IMR-90 (cell line): ENCODE data around the gene ZACN. TPM values are rescaled to one million over a fixed set of nuclear protein-coding genes. Genes with fewer than 3 reads are reported as not detected.

Source experiments
- ATAC-seq: fragments of 200-7000 bp; cut with Tn5 transposase; 2 replicates; pipeline ENCODE4 v1.9.1; 2020; ENCODE audit warnings: low read depth, mild to moderate bottlenecking, moderate library complexity
- BruUV-seq: library from RNA; stranded (reverse); fragments of 400-500 nt; replicated peaks from 2 replicates; lab custom pipeline; 2021; lab: Mats Ljungman, UMichigan
- CTCF ChIA-PET: fragments of 300-600 bp; formaldehyde crosslinking; extraction: SDS; loops from one replicate; lab custom pipeline; 2021; ENCODE audit warnings: antibody characterized with exemption; lab: Yijun Ruan, JAX
- POLR2A ChIA-PET: fragments of 300-600 bp; sonication (Branson Sonifier 250); formaldehyde crosslinking; loops from one replicate; lab custom pipeline; 2022; ENCODE audit warnings: antibody characterized with exemption; ENCODE audit not compliant: unreplicated experiment; lab: Charles Lee
- DNase-seq: peaks from one replicate; pipeline ENCODE4 v3.0.0; 2013
- H2AFZ ChIP-seq: replicated peaks from 2 replicates; pipeline ENCODE3; 2013; ENCODE audit warnings: low read length, mild to moderate bottlenecking; ENCODE audit not compliant: poor library complexity
- H2AK5ac ChIP-seq: 2 replicates; pipeline ENCODE4 v1.6.1; 2013; ENCODE audit warnings: low read depth, low read length, inconsistent platforms
- H2AK9ac ChIP-seq: replicated peaks from 2 replicates; pipeline ENCODE3; 2013; ENCODE audit warnings: mild to moderate bottlenecking, low read depth, low read length, moderate library complexity; ENCODE audit not compliant: poor library complexity
- H2BK120ac ChIP-seq: 2 replicates; pipeline ENCODE4 v1.6.1; 2013; ENCODE audit warnings: low read depth, low read length, inconsistent platforms
- H2BK15ac ChIP-seq: 3 replicates; pipeline ENCODE4 v1.6.1; 2013; ENCODE audit warnings: low read depth, low read length, inconsistent platforms
- H2BK20ac ChIP-seq: 2 replicates; pipeline ENCODE4 v1.6.1; 2013; ENCODE audit warnings: low read depth, mild to moderate bottlenecking, inconsistent platforms, low read length, moderate library complexity
- H2BK5ac ChIP-seq: 2 replicates; pipeline ENCODE4 v1.6.1; 2013; ENCODE audit warnings: mild to moderate bottlenecking, low read depth, low read length, inconsistent platforms; ENCODE audit not compliant: poor library complexity, severe bottlenecking
- H3K14ac ChIP-seq: replicated peaks from 2 replicates; pipeline ENCODE4 v1.6.1; 2013; ENCODE audit warnings: low read depth, low read length, inconsistent platforms
- H3K18ac ChIP-seq: 2 replicates; pipeline ENCODE4 v1.6.1; 2013; ENCODE audit warnings: low read depth, low read length, control low read depth
- H3K23ac ChIP-seq: 2 replicates; pipeline ENCODE4 v1.6.1; 2013; ENCODE audit warnings: low read depth, low read length, inconsistent platforms
- H3K27ac ChIP-seq: 2 replicates; pipeline ENCODE4 v1.5.1; 2013; ENCODE audit warnings: mild to moderate bottlenecking, control low read depth, low read length; ENCODE audit not compliant: insufficient read depth
- H3K27me3 ChIP-seq: 2 replicates; pipeline ENCODE4 v1.6.1; 2013; ENCODE audit warnings: low read length; ENCODE audit not compliant: control insufficient read depth, insufficient read depth
- H3K36me3 ChIP-seq: 2 replicates; pipeline ENCODE4 v1.6.1; 2013; ENCODE audit warnings: low read length, mixed read lengths; ENCODE audit not compliant: control insufficient read depth, insufficient read depth
- H3K4ac ChIP-seq: 2 replicates; pipeline ENCODE4 v1.6.1; 2013; ENCODE audit warnings: low read depth, low read length, inconsistent platforms
- H3K4me1 ChIP-seq: 2 replicates; pipeline ENCODE4 v1.6.1; 2013; ENCODE audit warnings: low read length, mixed read lengths; ENCODE audit not compliant: control insufficient read depth, insufficient read depth
- H3K4me2 ChIP-seq: 2 replicates; pipeline ENCODE4 v1.6.1; 2013; ENCODE audit warnings: low read depth, mild to moderate bottlenecking, control low read depth, low read length, moderate library complexity
- H3K4me3 ChIP-seq: 2 replicates; pipeline ENCODE4 v1.5.1; 2013; ENCODE audit warnings: low read depth, mild to moderate bottlenecking, control low read depth, low read length, moderate library complexity; ENCODE audit not compliant: insufficient read depth
- H3K56ac ChIP-seq: 2 replicates; pipeline ENCODE4 v1.6.1; 2013; ENCODE audit warnings: low read length, inconsistent platforms; ENCODE audit not compliant: insufficient read depth; ENCODE audit errors: extremely low read depth
- H3K79me1 ChIP-seq, 2 experiments: 2 replicates each; pipeline ENCODE4 v1.6.1; 2013; ENCODE audit warnings: low read length in 2 of 2, inconsistent platforms in 1 of 2, low read depth in 1 of 2
- H3K9ac ChIP-seq: 2 replicates; pipeline ENCODE4 v1.6.1; 2013; ENCODE audit warnings: low read depth, low read length, control low read depth
- H3K9me1 ChIP-seq: 2 replicates; pipeline ENCODE4 v1.6.1; 2013; ENCODE audit warnings: low read length, inconsistent platforms; ENCODE audit not compliant: insufficient read depth
- H3K9me3 ChIP-seq: 2 replicates; pipeline ENCODE4 v1.6.1; 2013; ENCODE audit warnings: low read length; ENCODE audit not compliant: control insufficient read depth, insufficient read depth
- H4K20me1 ChIP-seq: 2 replicates; pipeline ENCODE4 v1.6.1; 2013; ENCODE audit warnings: low read length, inconsistent platforms; ENCODE audit not compliant: insufficient read depth
- H4K5ac ChIP-seq: 2 replicates; pipeline ENCODE4 v1.6.1; 2013; ENCODE audit warnings: mild to moderate bottlenecking, low read depth, low read length, control low read depth
- H4K8ac ChIP-seq, 2 experiments: 2 replicates each; pipeline ENCODE4 v1.6.1; 2013; ENCODE audit warnings: low read depth in 2 of 2, low read length in 2 of 2, control low read depth in 1 of 2, inconsistent platforms in 1 of 2
- H4K91ac ChIP-seq: 2 replicates; pipeline ENCODE4 v1.6.1; 2013; ENCODE audit warnings: low read depth, low read length, inconsistent platforms; ENCODE audit not compliant: insufficient read depth
- FOS ChIP-seq: fragments of 150-350 bp; IDR thresholded peaks from 2 replicates; pipeline ENCODE4 v1.6.1; 2016; ENCODE audit warnings: low read depth, low read length
- NFE2L2 ChIP-seq: fragments of 150-350 bp; IDR thresholded peaks from 2 replicates; pipeline ENCODE4 v1.6.1; 2016; ENCODE audit warnings: low read depth, mild to moderate bottlenecking, low read length
- WGBS, 2 experiments: methylation state at CpG; one replicate each; pipeline versions ENCODE4 v1.1.5 to v1.1.7; 2013; ENCODE audit warnings: missing lambda C conversion rate in 2 of 2; ENCODE audit not compliant: insufficient read length in 1 of 2; ENCODE audit errors: extremely low coverage in 2 of 2; 5-methylcytosine and 5-hydroxymethylcytosine counted together
- dilution Hi-C: fragments of 300-500 bp; cut with HindIII; formaldehyde crosslinking; loops from one replicate; pipeline ENCODE4 v1.14.3; 2018; ENCODE audit warnings: low sequenced_read_pairs; ENCODE audit not compliant: unreplicated experiment
- in situ Hi-C: fragments of 300-500 bp; cut with MboI; formaldehyde crosslinking; loops from 3 replicates; pipeline ENCODE4 v1.14.3; 2019; ENCODE audit warnings: low sequenced_read_pairs, inconsistent platforms, mixed read lengths
- intact Hi-C: fragments of 100-400 bp; cut with micrococcal nuclease; formaldehyde crosslinking; loops from 2 replicates; pipeline ENCODE4 v1.10.0; 2022
- polyA plus RNA-seq, 3 experiments: library from polyadenylated mRNA; depleted of rRNA; stranded (reverse); fragments of >200 nt; gene quantifications; 2 replicates each; pipeline ENCODE4 v1.2.3, GENCODE V29; 2012; ENCODE audit warnings: low replicate concordance in 1 of 3
- total RNA-seq: library from RNA; depleted of rRNA; stranded (reverse); fragments of >200 nt; gene quantifications from 2 replicates; pipeline ENCODE4 v1.2.3, GENCODE V29; 2012
- TF ChIP-seq, protein P1 (sequence below): conservative IDR thresholded peaks from 2 replicates; pipeline ENCODE4 v1.5.1; 2012; ENCODE audit warnings: mild to moderate bottlenecking, low read depth, low read length, improper control_type of control experiment

The ZACN gene
- total and polyA plus RNA-seq, 2 of the 4 experiments (the other 2 are of a cell fraction), result not detected

DNA sequence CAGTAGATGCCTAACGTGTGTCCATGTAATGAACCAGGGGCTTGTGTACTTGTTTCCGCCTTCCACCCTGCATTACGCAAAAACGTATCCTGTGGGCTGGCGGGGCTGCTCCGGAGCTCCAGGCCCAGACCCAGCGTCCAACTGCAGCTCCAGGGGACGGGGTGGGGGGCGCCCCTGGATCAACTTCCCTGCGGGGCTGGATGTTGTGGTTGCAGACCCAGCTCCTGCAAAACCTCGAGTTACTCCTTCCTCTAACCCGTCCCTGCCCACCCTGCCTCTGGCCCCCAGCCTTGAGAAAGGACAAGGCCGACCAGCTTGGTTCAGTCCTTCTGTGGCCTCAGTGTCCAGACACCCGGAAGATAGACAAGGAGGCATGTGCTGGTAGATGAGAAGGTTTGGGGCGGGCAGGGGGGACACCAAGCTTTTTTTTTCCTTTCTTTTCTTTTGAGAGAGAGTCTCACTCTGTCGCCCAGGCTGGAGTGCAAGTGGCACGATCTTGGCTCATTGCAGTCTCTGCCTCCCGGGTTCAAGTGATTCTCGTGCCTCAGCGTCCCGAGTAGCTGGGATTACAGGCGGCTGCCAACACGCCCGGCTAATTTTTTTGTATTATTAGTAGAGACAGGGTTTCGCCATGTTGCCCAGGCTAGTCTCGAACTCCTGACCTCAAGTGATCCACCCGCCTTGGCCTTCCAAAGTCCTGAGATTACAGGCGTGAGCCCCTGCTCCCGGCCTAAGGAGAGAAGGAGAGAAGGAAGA, 25.3 kb downstream of the ZACN start:
- H3K79me1 ChIP-seq, result peaks cover 16 to 34% of the 10 kb centered on the region in 2 experiments
- peaks cover 5% of the 10 kb centered on the region; the same call in 1 of the 2 replicates for H4K20me1 ChIP-seq
- H3K9ac ChIP-seq, result no peak overlapping the region
- intact Hi-C loops (no loop called here), in situ Hi-C loops (no loop called here), dilution Hi-C loops (no loop called here)
- ChIA-PET CTCF (interaction anchor here (0.6 to 1.0 kb wide), 2 partner anchors 17 to 175 kb away, joined by 3 read pairs; no protein-coding TSS in a partner anchor), POLR2A (interaction anchor here (0.6 kb wide), 1 partner anchor 9 kb away, joined by 4 read pairs; no protein-coding TSS in a partner anchor)
- no peak overlapping the region for H3K56ac ChIP-seq
- TF ChIP-seq NFE2L2, result no peak
- TF ChIP-seq, protein P1, sequence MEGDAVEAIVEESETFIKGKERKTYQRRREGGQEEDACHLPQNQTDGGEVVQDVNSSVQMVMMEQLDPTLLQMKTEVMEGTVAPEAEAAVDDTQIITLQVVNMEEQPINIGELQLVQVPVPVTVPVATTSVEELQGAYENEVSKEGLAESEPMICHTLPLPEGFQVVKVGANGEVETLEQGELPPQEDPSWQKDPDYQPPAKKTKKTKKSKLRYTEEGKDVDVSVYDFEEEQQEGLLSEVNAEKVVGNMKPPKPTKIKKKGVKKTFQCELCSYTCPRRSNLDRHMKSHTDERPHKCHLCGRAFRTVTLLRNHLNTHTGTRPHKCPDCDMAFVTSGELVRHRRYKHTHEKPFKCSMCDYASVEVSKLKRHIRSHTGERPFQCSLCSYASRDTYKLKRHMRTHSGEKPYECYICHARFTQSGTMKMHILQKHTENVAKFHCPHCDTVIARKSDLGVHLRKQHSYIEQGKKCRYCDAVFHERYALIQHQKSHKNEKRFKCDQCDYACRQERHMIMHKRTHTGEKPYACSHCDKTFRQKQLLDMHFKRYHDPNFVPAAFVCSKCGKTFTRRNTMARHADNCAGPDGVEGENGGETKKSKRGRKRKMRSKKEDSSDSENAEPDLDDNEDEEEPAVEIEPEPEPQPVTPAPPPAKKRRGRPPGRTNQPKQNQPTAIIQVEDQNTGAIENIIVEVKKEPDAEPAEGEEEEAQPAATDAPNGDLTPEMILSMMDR, result no peak
- TF ChIP-seq FOS, result no peak
- peak overlapping the region; percentile 98 for H2AFZ ChIP-seq
- peak overlapping the region; percentile 84 for H3K27ac ChIP-seq
- no peaks in the 10 kb centered on the region for H3K27me3 ChIP-seq
- peak overlapping the region; percentile 78; the same call in 1 of the 2 replicates for H3K4me3 ChIP-seq
- DNase-seq (no peak), ATAC-seq (no peak)
- peaks cover 10% of the 10 kb centered on the region for H3K9me1 ChIP-seq
- H3K14ac ChIP-seq, result peak overlapping the region; percentile 100
- H2BK120ac ChIP-seq, result peak overlapping the region; percentile 69; the same call in 1 of the 2 replicates
- peak overlapping the region; percentile 96 for H2AK9ac ChIP-seq
- peak overlapping the region; percentile 95 for H3K4me2 ChIP-seq
- H3K4me1 ChIP-seq, result peaks cover 8% of the 10 kb centered on the region; the same call in 1 of the 2 replicates
- WGBS, 2 experiments, result 96% methylated on average over 5 of the region's 29 CpGs; no CpG with 5 or more reads in 1 of the 2 experiments
- BruUV-seq, result no TSS peak
- H2BK5ac ChIP-seq, result peak overlapping the region; percentile 86
- peak overlapping the region; percentile 99 for H4K5ac ChIP-seq
- H3K4ac ChIP-seq, result peak overlapping the region; percentile 98
- peak overlapping the region; percentile 89 for H3K18ac ChIP-seq
- H3K9me3 ChIP-seq, result no peaks in the 10 kb centered on the region
- H4K8ac ChIP-seq, result peak overlapping the region; percentile 98 to 100
- H3K23ac ChIP-seq, result peak overlapping the region; percentile 100
- peak overlapping the region; percentile 43; the same call in 1 of the 3 replicates for H2BK15ac ChIP-seq
- peak overlapping the region; percentile 97 for H4K91ac ChIP-seq
- 0 out of 2 replicates have a peak overlapping the region, but pooled peaks have one; percentile 17 for H2BK20ac ChIP-seq
- H2AK5ac ChIP-seq, result peak overlapping the region; percentile 90
- H3K36me3 ChIP-seq, result peaks cover 11% of the 10 kb centered on the region
